H1 (cell line): ENCODE measurements around the gene OTUD5. TPM values are rescaled to one million over a fixed set of nuclear protein-coding genes. Genes with fewer than 3 reads are reported as not detected.

Experiments used
- CTCF ChIA-PET: fragments of 300-600 bp; sonication (Branson Sonifier 250); formaldehyde crosslinking; loops from one replicate; lab custom pipeline; 2021; ENCODE audit not compliant: partially characterized antibody; lab: Charles Lee
- POLR2A ChIA-PET: fragments of 300-600 bp; sonication (Branson Sonifier 250); formaldehyde crosslinking; loops from one replicate; lab custom pipeline; 2021; ENCODE audit warnings: inconsistent platforms; ENCODE audit not compliant: partially characterized antibody; lab: Charles Lee
- DNase-seq, 2 experiments: peaks; one replicate each; pipeline versions ENCODE4 v3.0.0 to v3.0.0-alpha.2; 2010 to 2022; ENCODE audit warnings: low spot score in 2 of 2, low read depth in 1 of 2, mixed read lengths in 1 of 2
- FAIRE-seq: peaks from 2 replicates; lab custom pipeline; 2011; peaks lifted over from hg19 to GRCh38; lab: Jason Lieb, UNC
- H2AFZ ChIP-seq: 2 replicates; pipeline ENCODE4 v1.8.1; 2012; ENCODE audit warnings: low read length, inconsistent platforms
- H2AK5ac ChIP-seq: 2 replicates; pipeline ENCODE4 v1.6.1; 2013; ENCODE audit warnings: low read depth, low read length
- H2BK120ac ChIP-seq: replicated peaks from 2 replicates; pipeline ENCODE3; 2013; ENCODE audit warnings: low read depth, low read length, inconsistent platforms
- H2BK12ac ChIP-seq: 2 replicates; pipeline ENCODE4 v1.6.1; 2013; ENCODE audit warnings: low read depth, low read length
- H2BK15ac ChIP-seq: 2 replicates; pipeline ENCODE4 v1.6.1; 2013; ENCODE audit warnings: low read length
- H2BK20ac ChIP-seq: 2 replicates; pipeline ENCODE4 v1.6.1; 2013; ENCODE audit warnings: low read length
- H2BK5ac ChIP-seq: 2 replicates; pipeline ENCODE4 v1.6.1; 2013; ENCODE audit warnings: low read depth, low read length
- H3K14ac ChIP-seq: 2 replicates; pipeline ENCODE4 v1.6.1; 2013; ENCODE audit warnings: inconsistent platforms; ENCODE audit not compliant: insufficient read length
- H3K18ac ChIP-seq: 2 replicates; pipeline ENCODE4 v1.6.1; 2013; ENCODE audit warnings: low read length; ENCODE audit errors: extremely low read depth
- H3K23ac ChIP-seq: 2 replicates; pipeline ENCODE4 v1.6.1; 2013; ENCODE audit warnings: inconsistent platforms; ENCODE audit not compliant: insufficient read length
- H3K23me2 ChIP-seq: 2 replicates; pipeline ENCODE4 v1.6.1; 2013; ENCODE audit warnings: low read depth, low read length
- H3K27ac ChIP-seq: 2 replicates; pipeline ENCODE4 v1.6.1; 2011; ENCODE audit warnings: low read depth, low read length, inconsistent platforms
- H3K27me3 ChIP-seq, 4 experiments: replicated peaks in 1 of 4; 1 replicate in 1 of 4; 2 replicates in 3 of 4; pipeline versions ENCODE4 v1.6.1 to v1.8.1; 2011 to 2013; ENCODE audit warnings: low read length in 3 of 4, mild to moderate bottlenecking in 3 of 4, inconsistent platforms in 2 of 4, mixed read lengths in 2 of 4, moderate library complexity in 1 of 4; ENCODE audit not compliant: control insufficient read depth in 3 of 4, insufficient read depth in 3 of 4; ENCODE audit errors: extremely low read depth in 1 of 4
- H3K36me3 ChIP-seq, 4 experiments: 2 replicates each; pipeline versions ENCODE4 v1.6.1 to v1.8.1; 2011 to 2013; ENCODE audit warnings: mild to moderate bottlenecking in 4 of 4, low read length in 3 of 4, moderate library complexity in 2 of 4, control low read depth in 1 of 4, inconsistent platforms in 1 of 4; ENCODE audit not compliant: insufficient read depth in 4 of 4, control insufficient read depth in 2 of 4
- H3K4ac ChIP-seq: replicated peaks from 2 replicates; pipeline ENCODE3; 2013; ENCODE audit warnings: low read length, low read depth, mixed read lengths, inconsistent platforms; ENCODE audit not compliant: insufficient read length
- H3K4me1 ChIP-seq, 4 experiments: replicated peaks in 1 of 4; 1 replicate in 1 of 4; 2 replicates in 3 of 4; pipeline versions ENCODE4 v1.6.1 to v1.8.1; 2011 to 2013; ENCODE audit warnings: low read length in 3 of 4, inconsistent platforms in 2 of 4, mixed read lengths in 1 of 4; ENCODE audit not compliant: insufficient read depth in 4 of 4, control insufficient read depth in 3 of 4
- H3K4me2 ChIP-seq, 2 experiments: 2 replicates each; pipeline versions ENCODE4 v1.6.1 to v1.8.1; 2011 to 2013; ENCODE audit warnings: low read depth in 2 of 2, low read length in 2 of 2, control low read depth in 1 of 2, inconsistent platforms in 1 of 2, mild to moderate bottlenecking in 1 of 2; ENCODE audit not compliant: insufficient read depth in 1 of 2
- H3K4me3 ChIP-seq, 4 experiments: fragments of 200-600, 300-600 bp in 1 of 4; sonication (generic), shearing (Covaris generic), sonication (Bioruptor Twin) in 1 of 4; 2 replicates each; pipeline versions ENCODE4 v1.5.1 to v1.8.1; 2011 to 2016; ENCODE audit warnings: low read length in 4 of 4, low read depth in 3 of 4, control low read depth in 2 of 4, inconsistent platforms in 2 of 4, mild to moderate bottlenecking in 2 of 4, mixed read lengths in 1 of 4, moderate library complexity in 1 of 4; ENCODE audit not compliant: insufficient read depth in 2 of 4; ENCODE audit errors: extremely low read depth in 1 of 4
- H3K56ac ChIP-seq: replicated peaks from 2 replicates; pipeline ENCODE3; 2013; ENCODE audit warnings: low read depth, mild to moderate bottlenecking, mixed read lengths, low read length, inconsistent platforms; ENCODE audit not compliant: insufficient read length
- H3K79me1 ChIP-seq: 2 replicates; pipeline ENCODE4 v1.6.1; 2013; ENCODE audit warnings: low read depth, low read length, control low read depth
- H3K79me2 ChIP-seq, 2 experiments: 2 replicates each; pipeline versions ENCODE4 v1.6.1 to v1.8.1; 2012 to 2013; ENCODE audit warnings: low read length in 2 of 2, mild to moderate bottlenecking in 2 of 2, inconsistent platforms in 1 of 2; ENCODE audit not compliant: insufficient read depth in 2 of 2, control insufficient read depth in 1 of 2
- H3K9ac ChIP-seq, 4 experiments: replicated peaks in 1 of 4; 1 replicate in 1 of 4; 2 replicates in 3 of 4; pipeline versions ENCODE4 v1.6.1 to v1.8.1; 2011 to 2013; ENCODE audit warnings: low read depth in 3 of 4, low read length in 3 of 4, control low read depth in 2 of 4, mild to moderate bottlenecking in 2 of 4, moderate library complexity in 2 of 4, inconsistent platforms in 1 of 4; ENCODE audit errors: extremely low read depth in 1 of 4
- H3K9me3 ChIP-seq, 2 experiments: 2 replicates each; pipeline versions ENCODE4 v1.6.1 to v1.8.1; 2012 to 2013; ENCODE audit warnings: mild to moderate bottlenecking in 2 of 2, moderate library complexity in 2 of 2, control low read depth in 1 of 2, inconsistent platforms in 1 of 2, low read depth in 1 of 2, low read length in 1 of 2, mixed read lengths in 1 of 2; ENCODE audit not compliant: insufficient read depth in 2 of 2
- H4K20me1 ChIP-seq, 2 experiments: replicated peaks in 1 of 2; 2 replicates each; pipeline versions ENCODE3 to v1.8.1; 2011 to 2013; ENCODE audit warnings: inconsistent platforms in 2 of 2, low read length in 2 of 2, mild to moderate bottlenecking in 1 of 2; ENCODE audit not compliant: insufficient read depth in 2 of 2, control insufficient read depth in 1 of 2
- H4K5ac ChIP-seq: 2 replicates; pipeline ENCODE4 v1.6.1; 2013; ENCODE audit warnings: low read length, low read depth, mixed read lengths, inconsistent platforms; ENCODE audit not compliant: insufficient read length
- H4K8ac ChIP-seq: 2 replicates; pipeline ENCODE4 v1.8.0; 2013; ENCODE audit warnings: mild to moderate bottlenecking, moderate library complexity, low read length, inconsistent platforms; ENCODE audit not compliant: insufficient read depth; ENCODE audit errors: extremely low read depth
- H4K91ac ChIP-seq: replicated peaks from 2 replicates; pipeline ENCODE3; 2013; ENCODE audit warnings: low read length, mixed read lengths, inconsistent platforms; ENCODE audit not compliant: insufficient read length
- CEBPB ChIP-seq: IDR thresholded peaks from 2 replicates; pipeline ENCODE4 v1.6.1; 2012; ENCODE audit warnings: low read depth, low read length
- CREB1 ChIP-seq: IDR thresholded peaks from 2 replicates; pipeline ENCODE4 v1.6.1; 2012; ENCODE audit warnings: inconsistent platforms
- EP300 ChIP-seq, 2 experiments: IDR thresholded peaks; 1 replicate in 1 of 2; 2 replicates in 1 of 2; pipeline ENCODE4 v1.6.1; 2011 to 2012; ENCODE audit warnings: low read depth in 2 of 2, low read length in 2 of 2, mild to moderate bottlenecking in 2 of 2, borderline replicate concordance in 1 of 2, inconsistent platforms in 1 of 2, moderate library complexity in 1 of 2
- JUND ChIP-seq: IDR thresholded peaks from 2 replicates; pipeline ENCODE4 v1.6.1; 2011; ENCODE audit warnings: mild to moderate bottlenecking, improper control_type of control experiment, low read length
- SAP30 ChIP-seq: fragments of 300-600 bp; sonication (generic); IDR thresholded peaks from 2 replicates; pipeline ENCODE4 v1.7.1; 2012; ENCODE audit warnings: low read length, moderate library complexity, mild to moderate bottlenecking, inconsistent platforms; ENCODE audit not compliant: insufficient read depth, insufficient replicate concordance
- SP2 ChIP-seq: IDR thresholded peaks from 2 replicates; pipeline ENCODE4 v1.6.1; 2012; ENCODE audit warnings: mild to moderate bottlenecking, low read length, inconsistent platforms
- SRF ChIP-seq: IDR thresholded peaks from 2 replicates; pipeline ENCODE4 v1.6.1; 2011; ENCODE audit warnings: mild to moderate bottlenecking, low read depth, low read length, moderate library complexity
- TCF12 ChIP-seq: IDR thresholded peaks from 2 replicates; pipeline ENCODE4 v1.6.1; 2011; ENCODE audit warnings: low read depth, mild to moderate bottlenecking, low read length
- WGBS, 2 experiments: shearing (Covaris generic) in 1 of 2; methylation state at CpG; one replicate each; pipeline versions ENCODE4 v1.1.6 to v1.1.7; 2013 to 2015; ENCODE audit warnings: low lambda C conversion rate in 2 of 2, mixed read lengths in 2 of 2, inconsistent platforms in 1 of 2, low coverage in 1 of 2, missing lambda C conversion rate in 1 of 2; ENCODE audit not compliant: insufficient replicate concordance in 2 of 2, insufficient coverage in 1 of 2, insufficient read length in 1 of 2; ENCODE audit errors: extremely low coverage in 1 of 2, missing lambda C conversion rate in 1 of 2; 5-methylcytosine and 5-hydroxymethylcytosine counted together
- polyA plus RNA-seq, 7 experiments: library from polyadenylated mRNA; depleted of rRNA in 3 of 7; stranded (reverse) in 5 of 7; unstranded in 2 of 7; fragments of >200 nt in 5 of 7; fragments of 200-250 nt in 2 of 7; gene quantifications; 1 replicate in 5 of 7; 2 replicates in 1 of 7; 4 replicates in 1 of 7; pipeline versions ENCODE4 v1.2.1 to v1.2.3, GENCODE V29; 2011 to 2013; ENCODE audit warnings: missing spikeins in 2 of 7, mixed read lengths in 2 of 7
- total RNA-seq: library from RNA; stranded (reverse); fragmentation: NEBNext Ultra II Directional; extraction: Animal tissue kit (Norgen Biotek cat#: 25700); gene quantifications from 2 replicates; pipeline ENCODE4 v1.2.1, GENCODE V29; 2021
- TF ChIP-seq, protein P1 (sequence below), 3 experiments: IDR thresholded peaks; 1 replicate in 2 of 3; 2 replicates in 1 of 3; pipeline versions ENCODE4 v1.5.1 to v1.6.1; 2011; ENCODE audit warnings: low read length in 3 of 3, mild to moderate bottlenecking in 3 of 3, inconsistent platforms in 2 of 3, low read depth in 1 of 3, moderate library complexity in 1 of 3; ENCODE audit not compliant: insufficient read depth in 1 of 3; ENCODE audit errors: control extremely low read depth in 1 of 3

Gene OTUD5
- total and polyA plus RNA-seq, 2 of the 8 experiments (the other 6 are each of a cell fraction or from before 2014, with no cell fraction given): 46.3 to 53.5 TPM

DNA sequence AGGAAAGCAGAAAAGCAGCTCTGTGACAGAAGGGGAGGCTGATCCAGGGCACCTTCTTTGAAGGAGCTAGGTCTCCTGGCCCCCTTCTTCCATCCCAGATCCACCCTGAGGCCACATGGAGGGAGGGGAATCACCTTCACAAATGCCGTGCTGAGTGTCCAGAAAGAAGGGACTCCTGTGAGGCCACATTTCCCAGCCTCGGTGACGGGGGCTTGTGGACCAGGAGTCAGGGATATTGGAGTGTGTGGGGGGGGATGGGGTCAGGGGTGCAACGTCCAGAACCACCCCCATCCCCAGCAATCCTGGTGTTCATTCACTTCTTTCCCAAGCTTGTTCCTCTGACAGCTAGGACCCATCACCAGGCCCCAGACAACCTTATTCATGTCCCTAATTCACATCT lies 64.5 kb downstream of the OTUD5 start:
- POLR2A ChIA-PET: interaction anchor here (1.2 to 2.9 kb wide), 3 partner anchors 19 to 50 kb away, joined by 3 to 15 read pairs (median 6); partner anchors contain the start of gene SLC35A2
- TF ChIP-seq SRF (no peak), JUND (no peak), TCF12 (no peak), CREB1 (no peak), EP300 (IDR thresholded peaks at IDR 0.05; ENCODE audit: borderline replicate concordance in 1 of 2, low read depth in 2 of 2, low read length in 2 of 2) (no peak), SAP30 (no peak), CEBPB (no peak), SP2 (no peak)
- TF ChIP-seq, protein P1, sequence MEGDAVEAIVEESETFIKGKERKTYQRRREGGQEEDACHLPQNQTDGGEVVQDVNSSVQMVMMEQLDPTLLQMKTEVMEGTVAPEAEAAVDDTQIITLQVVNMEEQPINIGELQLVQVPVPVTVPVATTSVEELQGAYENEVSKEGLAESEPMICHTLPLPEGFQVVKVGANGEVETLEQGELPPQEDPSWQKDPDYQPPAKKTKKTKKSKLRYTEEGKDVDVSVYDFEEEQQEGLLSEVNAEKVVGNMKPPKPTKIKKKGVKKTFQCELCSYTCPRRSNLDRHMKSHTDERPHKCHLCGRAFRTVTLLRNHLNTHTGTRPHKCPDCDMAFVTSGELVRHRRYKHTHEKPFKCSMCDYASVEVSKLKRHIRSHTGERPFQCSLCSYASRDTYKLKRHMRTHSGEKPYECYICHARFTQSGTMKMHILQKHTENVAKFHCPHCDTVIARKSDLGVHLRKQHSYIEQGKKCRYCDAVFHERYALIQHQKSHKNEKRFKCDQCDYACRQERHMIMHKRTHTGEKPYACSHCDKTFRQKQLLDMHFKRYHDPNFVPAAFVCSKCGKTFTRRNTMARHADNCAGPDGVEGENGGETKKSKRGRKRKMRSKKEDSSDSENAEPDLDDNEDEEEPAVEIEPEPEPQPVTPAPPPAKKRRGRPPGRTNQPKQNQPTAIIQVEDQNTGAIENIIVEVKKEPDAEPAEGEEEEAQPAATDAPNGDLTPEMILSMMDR (IDR thresholded peaks at IDR 0.05; ENCODE audit: control extremely low read depth in 1 of 3, insufficient read depth in 1 of 3, low read depth in 1 of 3, low read length in 3 of 3): no peak

More for the DNA sequence above, 64.5 kb downstream of the OTUD5 start:
- no peak overlapping the region for H4K5ac ChIP-seq
- no peak overlapping the region for H3K56ac ChIP-seq
- H3K23ac ChIP-seq: no peak overlapping the region
- no peak overlapping the region for H3K4ac ChIP-seq
- no peak overlapping the region for H4K91ac ChIP-seq
- H3K18ac ChIP-seq: no peak overlapping the region
- H3K36me3 ChIP-seq: peaks cover 0 to 7% (median 3%) of the 10 kb centered on the region in 4 experiments; a peak in 2 of 8 replicates
- H4K20me1 ChIP-seq: peaks cover 3 to 8% of the 10 kb centered on the region in 2 experiments
- no peak overlapping the region for H2BK5ac ChIP-seq
- no peak overlapping the region for H3K14ac ChIP-seq
- 100% methylated on average over 3 of the region's 4 CpGs; no CpG with 5 or more reads in 1 of the 2 experiments for WGBS, 2 experiments
- CTCF ChIA-PET: interaction anchor here (1.3 to 1.7 kb wide), 2 partner anchors 79 to 87 kb away, joined by 3 read pairs; partner anchors contain the start of gene KCND1
- H2AK5ac ChIP-seq: no peak overlapping the region
- H2BK15ac ChIP-seq: no peak overlapping the region
- H3K27ac ChIP-seq: no peak overlapping the region
- no peak overlapping the region for H3K9ac ChIP-seq
- DNase-seq (no peak), FAIRE-seq (no peak)
- H4K8ac ChIP-seq: no peak overlapping the region
- H3K27me3 ChIP-seq: no peaks in the 10 kb centered on the region
- H2AFZ ChIP-seq: no peak overlapping the region
- no peak overlapping the region; a peak in 1 of 4 replicates for H3K4me2 ChIP-seq
- H3K4me3 ChIP-seq: no peak overlapping the region
- H3K79me2 ChIP-seq: peaks cover 0 to 14% of the 10 kb centered on the region in 2 experiments; a peak in 2 of 4 replicates
- H3K9me3 ChIP-seq: no peaks in the 10 kb centered on the region
- no peak overlapping the region for H2BK120ac ChIP-seq
- H3K4me1 ChIP-seq: peaks cover 0 to 4% (median 2%) of the 10 kb centered on the region in 4 experiments; a peak in 2 of 7 replicates
- H3K79me1 ChIP-seq: no peaks in the 10 kb centered on the region; the same call in 1 of the 2 replicates
- H2BK20ac ChIP-seq: no peak overlapping the region
- H3K23me2 ChIP-seq: peaks cover 10% of the 10 kb centered on the region
- no peak overlapping the region for H2BK12ac ChIP-seq
